A549 (cell line): ENCODE measurements around the gene DNAH17.

Source experiments
- CEBPB ChIP-seq, 2 experiments: fragments of >200 bp in 1 of 2; sonication (Bioruptor Twin) in 1 of 2; formaldehyde crosslinking in 1 of 2; IDR thresholded peaks; 2 replicates each; pipeline ENCODE4 v1.6.1; 2012 to 2016
- CTCF ChIP-seq: fragments of >200 bp; sonication (Bioruptor Twin); formaldehyde crosslinking; IDR thresholded peaks from 3 replicates; pipeline ENCODE4 v1.5.1; 2016
- EP300 ChIP-seq, 2 experiments: fragments of >200 bp; sonication (Bioruptor Twin); formaldehyde crosslinking; IDR thresholded peaks; 2 replicates in 1 of 2; 3 replicates in 1 of 2; pipeline ENCODE4 v1.6.1; 2016 to 2017
- MAFK ChIP-seq: fragments of 450-650 bp; IDR thresholded peaks from 2 replicates; pipeline ENCODE4 v1.6.1; 2014; ENCODE audit not compliant: partially characterized antibody
- MAZ ChIP-seq: fragments of 150-350 bp; IDR thresholded peaks from 2 replicates; pipeline ENCODE4 v1.6.1; 2014; ENCODE audit warnings: antibody characterized with exemption, low read depth, low read length, borderline replicate concordance
- POLR2A ChIP-seq: IDR thresholded peaks from 2 replicates; pipeline ENCODE4 v1.6.1; 2012; ENCODE audit warnings: mild to moderate bottlenecking, low read length
- POLR2AphosphoS2 ChIP-seq: conservative IDR thresholded peaks from 2 replicates; pipeline ENCODE4 v1.6.1; 2012; ENCODE audit warnings: low read length, improper control_type of control experiment, inconsistent platforms
- RARB ChIP-seq: fragments of 250-450 bp; sonication (Bioruptor Pico); IDR thresholded peaks from 2 replicates; pipeline ENCODE4 v1.8.0; 2021; ENCODE audit warnings: mild to moderate bottlenecking, moderate library complexity
- RFX5 ChIP-seq: fragments of 450-650 bp; IDR thresholded peaks from 2 replicates; pipeline ENCODE4 v1.7.1; 2014; ENCODE audit warnings: antibody characterized with exemption, mild to moderate bottlenecking, moderate library complexity
- RNF2 ChIP-seq: fragments of 200-600 bp; sonication (generic); IDR thresholded peaks from 2 replicates; pipeline ENCODE4 v1.6.1; 2016; ENCODE audit warnings: low read depth, mild to moderate bottlenecking, antibody characterized with exemption, moderate library complexity, borderline replicate concordance
- TP53 ChIP-seq: fragments of 250-450 bp; sonication (Bioruptor Pico); IDR thresholded peaks from 2 replicates; pipeline ENCODE4 v1.5.0; 2021; ENCODE audit warnings: mild to moderate bottlenecking, moderate library complexity

GRCh38 chr17:78601577-78602190, 24.5 kb upstream of the DNAH17 start:
- TF ChIP-seq RNF2: no peak
- TF ChIP-seq CEBPB (IDR thresholded peaks at IDR 0.05): no peak
- no peak for TF ChIP-seq POLR2A
- no peak for TF ChIP-seq MAFK
- TF ChIP-seq EP300 (IDR thresholded peaks at IDR 0.05): peak in 1 of 2 experiments; percentile 22; a peak in 1 of 5 replicates
- TF ChIP-seq MAZ: no peak
- no peak for TF ChIP-seq CTCF
- TF ChIP-seq RARB (CRISPR knock-in tag): no peak
- no peak for TF ChIP-seq TP53 (CRISPR knock-in tag)
- no peak for TF ChIP-seq POLR2AphosphoS2
- TF ChIP-seq RFX5: no peak
